Gastrocnemius medialis (tissue), 4 donors: ENCODE results near the gene RGS17.

ENCODE experiments used
- CTCF ChIP-seq, 5 experiments: fragments of 450-650 bp in 3 of 5; fragments of 200-600 bp in 2 of 5; sonication (generic) in 2 of 5; IDR thresholded peaks in 4 of 5; conservative IDR thresholded peaks in 1 of 5; 1 replicate in 4 of 5; 2 replicates in 1 of 5; pipeline ENCODE4 v1.5.1; 2016 to 2019; ENCODE audit warnings: antibody characterized with exemption in 5 of 5, mild to moderate bottlenecking in 3 of 5, moderate library complexity in 3 of 5
- POLR2A ChIP-seq, 2 donors: fragments of 450-650 bp; IDR thresholded peaks; one replicate each; pipeline ENCODE4 v1.6.1; 2017; ENCODE audit warnings: antibody characterized with exemption in 2 of 2, mild to moderate bottlenecking in 2 of 2, moderate library complexity in 2 of 2

- TF ChIP-seq CTCF (IDR thresholded peaks at IDR 0.05 in 4 of 5, conservative IDR thresholded peaks at IDR 0.05 in 1 of 5) (no peak), POLR2A (IDR thresholded peaks at IDR 0.05) (no peak)
Measured at GRCh38 chr6:153130515-153131036, 506 bp downstream of the RGS17 start.
